ENCODE data around the gene RNU6-1. TPM values are rescaled to one million over a fixed set of nuclear protein-coding genes. Genes with fewer than 3 reads are reported as not detected.

RNU6-1 gene
- total RNA-seq, 1 experiment from 2014 or later = not detected

- DNase-seq (ENCODE audit: low read depth) = no peak
Observed at GRCh38 chr15:67803299-67803698, 36.5 kb downstream of the RNU6-1 start.

- no peak for DNase-seq (ENCODE audit: low read depth)
Observed at GRCh38 chr15:67801926-67802914, 37.6 kb downstream of the RNU6-1 start.

DNA sequence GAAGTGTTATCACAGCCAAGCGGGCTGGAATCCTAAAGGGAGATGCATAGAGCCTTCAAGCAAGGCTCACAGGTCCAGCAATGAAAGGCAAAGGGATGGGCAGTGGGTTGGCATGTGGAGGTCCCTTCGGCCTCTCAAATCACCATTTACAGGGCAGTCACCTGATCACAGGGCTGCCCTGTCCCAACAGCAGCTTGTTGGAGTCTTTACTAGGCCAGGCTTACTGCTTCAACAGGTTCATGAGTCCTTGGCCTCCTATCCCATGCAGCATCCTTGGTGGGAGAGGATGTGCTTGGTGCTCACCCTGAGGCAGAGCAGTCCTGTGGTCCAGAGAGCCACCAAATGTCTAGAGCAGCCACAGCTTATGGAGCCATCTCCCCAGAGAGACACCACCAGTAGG lies 38.7 kb downstream of the RNU6-1 start:
- no peak for DNase-seq (ENCODE audit: low read depth)

DNA sequence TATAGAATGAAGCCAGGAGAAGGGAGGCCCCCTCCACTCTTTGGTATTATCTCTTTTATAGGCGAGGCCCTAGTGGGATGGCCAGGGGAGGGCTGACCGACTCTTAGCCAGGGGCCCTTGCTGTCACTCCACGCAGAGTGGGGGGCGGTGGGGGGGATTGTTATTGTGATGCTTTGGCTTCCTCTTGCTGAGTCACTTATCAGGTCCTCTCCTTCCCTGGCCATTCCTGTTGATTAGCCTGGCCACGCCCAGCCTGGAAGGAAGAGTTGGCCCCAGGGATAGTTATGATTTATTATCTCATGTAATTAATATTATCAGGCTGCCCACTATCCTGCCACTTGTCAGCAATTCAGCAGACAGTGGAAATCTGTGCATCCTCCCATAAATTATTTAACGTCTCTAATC lies 40.0 kb downstream of the RNU6-1 start:
- DNase-seq (ENCODE audit: low read depth) = no peak

DNA sequence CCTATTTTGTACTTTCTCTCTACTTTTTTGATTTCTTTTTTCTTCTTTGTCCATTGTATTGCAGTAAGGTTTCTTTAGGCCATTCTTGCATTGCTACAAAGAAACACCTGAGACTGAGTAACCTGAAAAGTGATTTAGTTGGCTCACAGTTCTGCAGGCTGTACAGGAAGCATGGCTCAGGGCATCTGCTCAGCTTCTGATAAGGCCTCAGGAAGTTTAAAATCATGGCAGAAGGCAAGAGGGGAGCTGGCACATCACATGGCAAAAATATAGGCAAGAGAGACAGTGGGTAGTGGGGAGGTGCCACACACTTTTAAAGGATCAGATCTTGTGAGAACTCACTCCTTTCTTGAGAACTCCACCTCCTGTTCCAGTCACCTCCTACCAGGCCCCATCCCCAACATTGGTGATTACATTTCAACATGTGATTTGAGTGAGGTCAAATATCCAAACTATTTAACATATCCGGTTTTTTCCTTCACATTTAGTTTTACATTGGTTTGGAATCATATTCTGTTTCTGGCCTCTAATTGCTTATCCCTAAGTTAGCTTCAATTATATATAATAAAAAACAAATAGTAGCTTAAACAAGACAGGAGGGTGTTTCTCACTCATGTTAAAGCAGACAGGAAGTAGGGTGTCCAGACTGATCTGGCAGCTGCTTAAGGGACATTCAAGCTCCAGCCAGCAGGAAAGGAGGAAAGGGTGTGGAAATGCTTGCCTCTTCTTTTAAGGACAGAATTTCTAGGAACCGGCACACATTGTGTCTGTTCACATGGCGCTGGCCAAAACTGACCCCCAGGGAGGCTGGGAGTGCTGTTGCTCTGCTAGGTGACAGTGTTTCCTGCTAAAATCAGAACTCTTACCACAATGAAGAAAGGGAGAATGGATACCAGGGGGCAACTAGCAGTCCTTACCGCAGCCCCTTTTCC lies 43.4 kb downstream of the RNU6-1 start:
- no peak for DNase-seq (ENCODE audit: low read depth)

GRCh38 chr15:67794832-67795574 lies 44.8 kb downstream of the RNU6-1 start:
- DNase-seq (ENCODE audit: low read depth) = no peak

GRCh38 chr15:67792250-67792942 lies 47.4 kb downstream of the RNU6-1 start:
- no peak for DNase-seq (ENCODE audit: low read depth)

- no peak for DNase-seq (ENCODE audit: low read depth)
Observed at GRCh38 chr15:67790610-67791319, 49.1 kb downstream of the RNU6-1 start.

Other genes starting within 250 kb of the RNU6-1 start
- 0.06 TPM in 1 of 2 replicates, not detected in the other for gene SKOR1, start 14.5 kb downstream of the RNU6-1 start, total RNA-seq (2014; rRNA removed)
- gene PIAS1, start 214.3 kb upstream of the RNU6-1 start, total RNA-seq (2014; rRNA removed) = 13.2 and 13.5 TPM in 2 replicates

Measured in LHCN-M2 (cell line).